Testis (tissue), 3 donors: ENCODE results near the gene MAML3. TPM values are rescaled to one million over a fixed set of nuclear protein-coding genes. Genes with fewer than 3 reads are reported as not detected.

Source experiments
- DNase-seq: peaks from one replicate; pipeline ENCODE4 v3.0.0-alpha.2; 2019
- H3K27ac ChIP-seq, 2 donors: fragments of 200-600 bp; sonication (generic); one replicate each; pipeline ENCODE4 v1.5.1; 2019
- H3K27me3 ChIP-seq: fragments of 200-600 bp; sonication (generic); one replicate; pipeline ENCODE4 v1.5.1; 2019
- H3K36me3 ChIP-seq: fragments of 200-600 bp; sonication (generic); one replicate; pipeline ENCODE4 v1.5.1; 2017; ENCODE audit warnings: low read depth; ENCODE audit errors: missing control alignments
- H3K4me1 ChIP-seq: fragments of 200-600 bp; sonication (generic); one replicate; pipeline ENCODE4 v1.5.1; 2019
- H3K4me3 ChIP-seq, 2 donors: fragments of 200-600 bp; sonication (generic); one replicate each; pipeline ENCODE4 v1.5.1; 2017 to 2019
- H3K9me3 ChIP-seq: fragments of 200-600 bp; sonication (generic); one replicate; pipeline ENCODE4 v1.5.1; 2017
- POLR2A ChIP-seq: fragments of 450-650 bp; IDR thresholded peaks from one replicate; pipeline ENCODE4 v1.6.1; 2017; ENCODE audit warnings: antibody characterized with exemption, mild to moderate bottlenecking, moderate library complexity
- WGBS, 2 donors: methylation state at CpG; one replicate each; pipeline ENCODE4 v1.1.5; 2018; 5-methylcytosine and 5-hydroxymethylcytosine counted together
- intact Hi-C: fragments of 100-400 bp; cut with DNase I; formaldehyde crosslinking; loops from one replicate; pipeline ENCODE4 v1.15.1; 2023; ENCODE audit warnings: low total_unique reads
- polyA plus RNA-seq: library from polyadenylated mRNA; stranded (reverse); fragments of 350-450 nt; fragmentation: Illumina TruSeq; extraction: RNeasy Lipid Tissue Mini Kit (QIAGEN cat#74804); gene quantifications from one replicate; pipeline ENCODE4 v1.2.3, GENCODE V29; 2014; ENCODE audit warnings: low read depth, low replicate concordance; ENCODE audit not compliant: insufficient read depth
- total RNA-seq, 2 donors: library from RNA; depleted of rRNA; stranded (reverse); fragments of >200 nt; gene quantifications; one replicate each; pipeline ENCODE4 v1.2.3, GENCODE V29; 2016
- TF ChIP-seq, protein P1 (sequence below), 3 experiments: fragments of 450-650 bp in 2 of 3; fragments of 200-600 bp in 1 of 3; sonication (generic) in 1 of 3; IDR thresholded peaks; one replicate each; pipeline ENCODE4 v1.5.1; 2016 to 2019; ENCODE audit warnings: antibody characterized with exemption in 3 of 3, mild to moderate bottlenecking in 2 of 3, moderate library complexity in 1 of 3

MAML3 gene
- total and polyA plus RNA-seq, 3 donors from 2014 or later: 7.6 to 21.2 (median 18.8) TPM

DNA sequence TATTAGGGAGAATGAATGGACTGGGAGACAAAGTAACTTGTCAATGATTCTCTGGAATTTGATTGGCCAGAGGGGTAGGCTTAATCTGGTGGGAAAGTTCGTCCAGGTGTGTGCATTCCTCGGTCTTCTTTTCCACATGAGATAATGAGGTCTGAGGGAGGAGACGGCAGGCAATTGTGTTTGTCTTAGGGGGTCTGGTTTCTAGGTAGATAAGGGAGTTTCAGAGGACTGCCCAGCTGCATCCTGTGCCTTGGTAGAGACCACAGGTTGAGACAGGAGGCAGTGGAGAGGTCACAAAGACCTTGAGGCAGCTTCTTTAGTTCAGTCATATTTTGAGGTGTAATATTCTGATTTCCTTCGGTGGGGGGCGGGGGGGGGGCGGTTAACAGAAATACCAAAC lies 484.1 kb downstream of the MAML3 start:
- intact Hi-C loops: loop anchor here (10.0 kb wide), 1 partner anchor 65 kb away; no protein-coding TSS in a partner anchor
- Histone ChIP-seq H3K36me3 (no peaks in the 10 kb centered on the region), H3K9me3 (no peaks in the 10 kb centered on the region), H3K4me1 (peaks cover 10% of the 10 kb centered on the region), H3K27ac (no peak overlapping the region), H3K27me3 (no peaks in the 10 kb centered on the region), H3K4me3 (no peak overlapping the region)
- TF ChIP-seq, protein P1, sequence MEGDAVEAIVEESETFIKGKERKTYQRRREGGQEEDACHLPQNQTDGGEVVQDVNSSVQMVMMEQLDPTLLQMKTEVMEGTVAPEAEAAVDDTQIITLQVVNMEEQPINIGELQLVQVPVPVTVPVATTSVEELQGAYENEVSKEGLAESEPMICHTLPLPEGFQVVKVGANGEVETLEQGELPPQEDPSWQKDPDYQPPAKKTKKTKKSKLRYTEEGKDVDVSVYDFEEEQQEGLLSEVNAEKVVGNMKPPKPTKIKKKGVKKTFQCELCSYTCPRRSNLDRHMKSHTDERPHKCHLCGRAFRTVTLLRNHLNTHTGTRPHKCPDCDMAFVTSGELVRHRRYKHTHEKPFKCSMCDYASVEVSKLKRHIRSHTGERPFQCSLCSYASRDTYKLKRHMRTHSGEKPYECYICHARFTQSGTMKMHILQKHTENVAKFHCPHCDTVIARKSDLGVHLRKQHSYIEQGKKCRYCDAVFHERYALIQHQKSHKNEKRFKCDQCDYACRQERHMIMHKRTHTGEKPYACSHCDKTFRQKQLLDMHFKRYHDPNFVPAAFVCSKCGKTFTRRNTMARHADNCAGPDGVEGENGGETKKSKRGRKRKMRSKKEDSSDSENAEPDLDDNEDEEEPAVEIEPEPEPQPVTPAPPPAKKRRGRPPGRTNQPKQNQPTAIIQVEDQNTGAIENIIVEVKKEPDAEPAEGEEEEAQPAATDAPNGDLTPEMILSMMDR (IDR thresholded peaks at IDR 0.05): no peak
- DNase-seq: no peak
- WGBS, 2 donors: 60 to 64% methylated on average over 6 of the region's 6 CpGs

DNA sequence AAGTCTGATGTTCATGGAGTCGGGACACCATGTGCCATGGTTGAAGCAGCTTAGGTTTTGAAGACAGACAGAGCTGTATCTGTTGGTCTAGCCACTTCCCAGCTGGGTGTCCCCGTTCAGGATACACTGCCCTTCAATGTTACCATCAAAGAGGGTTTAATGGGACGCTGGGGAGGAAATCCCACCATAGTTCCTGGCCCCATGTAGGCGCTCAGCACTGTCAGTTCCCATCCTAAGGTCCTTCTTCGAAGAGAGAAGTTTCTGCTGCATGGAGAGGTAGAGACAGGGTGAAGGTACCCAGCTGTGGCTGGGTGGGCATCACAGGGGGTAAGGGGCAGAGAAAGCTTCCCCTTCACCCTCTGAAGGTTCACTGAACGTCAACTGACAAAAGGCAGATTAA lies 484.6 kb downstream of the MAML3 start:
- H3K27ac ChIP-seq: no peak overlapping the region
- 71 to 82% methylated on average over 6 of the region's 6 CpGs for WGBS, 2 donors
- H3K36me3 ChIP-seq: no peaks in the 10 kb centered on the region
- H3K9me3 ChIP-seq: no peaks in the 10 kb centered on the region
- no peak for DNase-seq
- no peaks in the 10 kb centered on the region for H3K27me3 ChIP-seq
- intact Hi-C loops: loop anchor here (10.0 kb wide), 1 partner anchor 65 kb away; no protein-coding TSS in a partner anchor
- peaks cover 10% of the 10 kb centered on the region for H3K4me1 ChIP-seq
- no peak overlapping the region for H3K4me3 ChIP-seq
- TF ChIP-seq, protein P1 (IDR thresholded peaks at IDR 0.05): no peak
- no peak for TF ChIP-seq POLR2A

DNA sequence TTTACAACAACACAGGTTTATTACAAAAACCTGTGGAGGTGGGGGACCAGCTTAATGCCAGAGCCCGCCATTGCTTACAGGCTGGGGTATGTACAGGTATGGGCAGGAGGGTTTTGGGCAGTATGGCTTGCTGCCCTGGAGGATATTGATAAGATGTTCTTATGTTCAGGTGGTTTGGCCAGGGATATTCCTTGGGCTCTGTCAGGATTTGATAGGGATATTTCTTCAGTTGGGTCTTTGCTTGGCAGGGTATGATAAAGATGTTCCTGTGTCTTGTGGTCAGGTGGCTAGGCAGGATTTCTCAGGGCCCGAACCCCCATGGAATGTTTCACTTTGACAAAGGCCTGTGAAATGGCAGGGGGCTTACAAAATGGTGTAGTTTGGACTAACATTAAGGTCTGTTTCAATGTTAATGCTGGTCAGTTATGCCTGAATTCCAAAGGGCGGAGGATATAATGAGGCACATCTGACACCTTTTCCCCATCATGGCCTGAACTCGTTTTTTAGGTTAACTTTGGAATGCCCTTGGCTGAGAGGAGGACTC lies 485.3 kb downstream of the MAML3 start:
- no peaks in the 10 kb centered on the region for H3K36me3 ChIP-seq
- no peaks in the 10 kb centered on the region for H3K27me3 ChIP-seq
- TF ChIP-seq POLR2A: no peak
- TF ChIP-seq, protein P1 (IDR thresholded peaks at IDR 0.05): no peak
- H3K27ac ChIP-seq: no peak overlapping the region
- H3K4me1 ChIP-seq: peaks cover 12% of the 10 kb centered on the region
- H3K9me3 ChIP-seq: no peaks in the 10 kb centered on the region
- WGBS, 2 donors: 85 to 91% methylated on average over 4 of the region's 4 CpGs
- H3K4me3 ChIP-seq: no peak overlapping the region
- DNase-seq: no peak
- intact Hi-C loops: loop anchor here (10.0 kb wide), 1 partner anchor 66 kb away; no protein-coding TSS in a partner anchor

DNA sequence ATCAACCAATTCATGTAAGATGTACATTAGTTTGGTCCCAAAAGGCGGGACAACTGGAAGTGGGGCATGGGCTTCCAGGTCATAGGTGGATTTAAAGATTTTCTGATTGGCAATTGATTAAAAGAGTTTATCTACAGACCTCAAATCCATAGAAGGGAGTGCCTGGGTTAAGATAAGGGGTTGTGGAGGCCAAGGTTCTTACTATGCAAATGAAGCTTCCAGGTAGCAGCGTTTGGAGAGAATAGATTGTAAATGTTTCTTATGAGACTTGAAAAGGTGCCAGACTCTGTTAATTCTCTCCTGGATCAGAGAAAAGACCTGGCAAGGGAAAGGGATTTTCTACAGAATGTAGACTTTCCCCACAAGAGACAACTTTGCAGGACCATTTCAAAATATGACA lies 485.9 kb downstream of the MAML3 start:
- no peak for DNase-seq
- WGBS, 2 donors: 74% methylated on average over 2 of the region's 2 CpGs
- H3K4me3 ChIP-seq: no peak overlapping the region
- peaks cover 16% of the 10 kb centered on the region for H3K4me1 ChIP-seq
- H3K36me3 ChIP-seq: no peaks in the 10 kb centered on the region
- intact Hi-C loops: loop anchor here (10.0 kb wide), 1 partner anchor 67 kb away; no protein-coding TSS in a partner anchor
- TF ChIP-seq, protein P1 (IDR thresholded peaks at IDR 0.05): no peak
- no peaks in the 10 kb centered on the region for H3K9me3 ChIP-seq
- H3K27ac ChIP-seq: no peak overlapping the region
- H3K27me3 ChIP-seq: no peaks in the 10 kb centered on the region

Other genes starting within 250 kb of the MAML3 start
- 10 to 100 TPM; 30.5 to 37.2 TPM for gene SCOC, start 219.5 kb upstream of the MAML3 start, total RNA-seq
- 44.5 TPM for gene SCOC, start 219.5 kb upstream of the MAML3 start, polyA plus RNA-seq